Stimulated activated naive B cell treated with anti-CD40 and anti-IgM and Interleukin-4, amounts not matched to agents 10 μg/mL and 1 μg/mL and 100 μg/mL, for 72 hours (primary cell): ENCODE results near the gene STXBP2.

ENCODE experiments used
- ATAC-seq, 2 donors: fragments of 150-1000 bp; cut with Tn5 transposase; replicated peaks; 2 replicates each; pipeline ENCODE4 v1.10.0; 2021; ENCODE audit warnings: moderate library complexity in 1 of 2
- DNase-seq: peaks from one replicate; pipeline ENCODE4 v3.0.0; 2021
- H3K27ac Mint-ChIP-seq: one replicate; pipeline ENCODE4 v1.8.0; 2022; ENCODE audit warnings: mild to moderate bottlenecking, mixed read lengths
- H3K27me3 Mint-ChIP-seq, 2 donors: one replicate each; pipeline ENCODE4 v1.8.0; 2022; ENCODE audit warnings: mixed read lengths in 2 of 2
- H3K36me3 Mint-ChIP-seq, 2 donors: one replicate each; pipeline ENCODE4 v1.8.0; 2022; ENCODE audit warnings: mixed read lengths in 2 of 2, mild to moderate bottlenecking in 1 of 2
- H3K4me1 Mint-ChIP-seq, 2 donors: one replicate each; pipeline ENCODE4 v1.8.0; 2022; ENCODE audit warnings: mixed read lengths in 2 of 2, mild to moderate bottlenecking in 1 of 2
- H3K4me3 Mint-ChIP-seq, 2 donors: one replicate each; pipeline ENCODE4 v1.8.0; 2022; ENCODE audit warnings: mild to moderate bottlenecking in 2 of 2, mixed read lengths in 2 of 2, moderate library complexity in 1 of 2
- H3K9me3 Mint-ChIP-seq, 2 donors: one replicate each; pipeline ENCODE4 v1.8.0; 2022; ENCODE audit warnings: mixed read lengths in 2 of 2, mild to moderate bottlenecking in 1 of 2

STXBP2 gene

DNA sequence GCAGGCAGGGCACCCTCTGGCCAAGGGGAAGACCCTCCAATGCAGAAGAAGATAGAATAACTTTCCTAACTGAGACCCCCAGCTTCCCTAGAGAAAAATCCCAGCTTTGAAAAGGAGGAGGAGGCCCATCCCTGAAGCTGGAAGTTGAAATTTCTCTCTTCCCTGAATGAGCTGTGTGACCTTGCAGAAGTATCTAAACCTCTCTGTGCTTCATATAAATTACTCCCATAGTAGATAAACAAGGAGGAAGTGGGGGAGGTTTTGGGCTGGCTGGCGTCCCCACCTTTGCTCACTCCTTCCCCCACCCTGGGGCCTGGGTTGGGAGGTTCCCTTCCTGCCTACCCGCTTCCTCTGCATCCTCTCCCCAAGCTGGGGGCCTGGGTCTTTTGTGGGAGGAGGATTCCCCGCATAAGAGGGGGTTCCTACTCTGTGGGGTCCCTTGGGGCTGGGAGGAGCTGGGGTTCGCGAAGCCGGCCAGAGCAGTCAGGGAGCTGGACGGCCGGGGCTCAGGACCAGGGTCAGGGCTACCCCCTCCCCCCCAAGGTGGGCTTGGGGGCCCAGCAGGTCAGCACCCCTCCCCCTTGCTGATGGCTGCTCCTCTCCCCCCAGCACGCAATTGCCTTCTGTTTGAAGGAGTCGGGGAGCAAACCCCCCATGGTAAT is 29.6 kb upstream of the STXBP2 start:
- H3K4me1 Mint-ChIP-seq, result peaks cover 0 to 3% of the 10 kb centered on the region in 2 donors
- DNase-seq, result no peak
- H3K36me3 Mint-ChIP-seq, result peaks cover 0 to 3% of the 10 kb centered on the region in 2 donors
- no peak overlapping the region for H3K4me3 Mint-ChIP-seq
- H3K9me3 Mint-ChIP-seq, result peaks cover 4 to 5% of the 10 kb centered on the region in 2 donors
- ATAC-seq, result no peak
- no peak overlapping the region for H3K27ac Mint-ChIP-seq
- peaks cover 19 to 40% of the 10 kb centered on the region in 2 donors for H3K27me3 Mint-ChIP-seq

DNA sequence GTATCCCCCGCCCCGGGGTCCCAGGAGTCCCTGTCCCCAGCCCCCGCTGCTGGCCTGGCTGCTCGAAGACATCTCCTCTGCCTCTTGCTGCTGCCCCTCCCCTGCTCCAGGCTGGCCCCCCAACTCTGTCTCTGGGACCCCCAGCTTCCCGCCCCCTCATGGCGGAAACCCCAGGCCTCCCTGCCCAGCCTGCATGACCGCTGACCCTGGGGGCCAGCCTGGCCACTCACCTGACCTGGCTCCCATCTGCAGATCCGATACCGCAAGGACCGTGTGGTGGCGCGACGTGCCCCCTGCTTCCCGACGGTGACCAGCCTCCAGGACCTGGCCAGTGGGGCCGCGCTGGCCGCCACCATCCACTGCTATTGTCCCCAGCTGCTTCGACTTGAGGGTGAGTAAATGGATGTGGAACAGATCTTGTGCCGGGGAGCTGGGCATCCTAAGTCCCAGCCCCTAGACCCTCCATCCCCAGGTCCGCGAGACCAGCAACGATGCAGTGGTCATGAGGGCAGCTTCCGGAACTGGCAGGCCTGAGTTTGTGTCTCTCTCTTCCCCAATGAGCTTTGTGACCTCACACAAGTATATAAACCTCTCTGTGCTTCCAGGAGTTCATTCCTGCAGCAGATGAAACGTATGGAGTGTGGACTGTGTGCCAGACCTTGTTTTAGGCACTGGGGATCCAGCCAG is 28.9 kb upstream of the STXBP2 start:
- ATAC-seq, result no peak
- Mint-ChIP-seq H3K27me3 (peaks cover 18 to 33% of the 10 kb centered on the region in 2 donors), H3K27ac (peak overlapping the region; percentile 62), H3K4me1 (peaks cover 0 to 3% of the 10 kb centered on the region in 2 donors), H3K36me3 (peaks cover 0 to 3% of the 10 kb centered on the region in 2 donors), H3K9me3 (peaks cover 4 to 5% of the 10 kb centered on the region in 2 donors), H3K4me3 (no peak overlapping the region)
- no peak for DNase-seq

DNA sequence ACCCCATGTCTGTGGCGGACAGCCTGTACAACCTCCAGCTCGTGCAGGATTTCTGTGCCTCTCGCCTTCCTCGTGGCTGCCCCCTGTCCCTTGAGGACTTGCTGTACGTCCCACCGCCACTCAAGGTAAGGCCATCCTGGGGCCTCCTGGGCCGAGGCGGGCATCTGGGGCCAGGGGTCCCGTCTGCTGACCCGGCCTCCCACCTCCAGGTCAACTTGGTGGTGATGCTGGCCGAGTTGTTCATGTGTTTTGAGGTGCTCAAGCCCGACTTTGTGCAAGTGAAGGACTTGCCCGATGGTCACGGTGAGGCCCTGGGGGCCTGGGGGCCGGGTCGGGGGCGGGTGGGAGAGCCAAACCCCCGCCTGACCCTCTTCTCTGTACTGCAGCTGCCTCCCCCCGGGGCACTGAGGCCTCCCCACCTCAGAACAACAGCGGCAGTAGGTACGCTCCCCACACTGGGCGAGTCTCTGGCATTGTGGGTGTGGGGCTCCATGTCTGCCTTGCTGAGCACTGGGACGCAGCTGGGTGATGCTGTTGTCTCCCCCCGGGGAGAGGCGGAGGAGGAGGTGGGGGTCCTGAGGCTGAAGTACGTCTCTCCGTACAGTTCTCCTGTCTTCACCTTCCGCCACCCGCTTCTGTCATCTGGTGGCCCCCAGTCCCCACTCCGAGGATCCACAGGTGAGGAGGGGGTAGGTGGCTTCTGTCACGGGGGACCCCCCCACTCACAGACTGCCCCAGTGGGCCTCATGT is 26.2 kb upstream of the STXBP2 start:
- ATAC-seq, result no peak
- H3K4me1 Mint-ChIP-seq, result peaks cover 0 to 5% of the 10 kb centered on the region in 2 donors
- H3K4me3 Mint-ChIP-seq, result no peak overlapping the region
- H3K27ac Mint-ChIP-seq, result no peak overlapping the region
- peaks cover 2 to 7% of the 10 kb centered on the region in 2 donors for H3K27me3 Mint-ChIP-seq
- DNase-seq, result no peak
- peaks cover 0 to under 1% of the 10 kb centered on the region in 2 donors for H3K36me3 Mint-ChIP-seq
- H3K9me3 Mint-ChIP-seq, result peaks cover under 1 to 2% of the 10 kb centered on the region in 2 donors

DNA sequence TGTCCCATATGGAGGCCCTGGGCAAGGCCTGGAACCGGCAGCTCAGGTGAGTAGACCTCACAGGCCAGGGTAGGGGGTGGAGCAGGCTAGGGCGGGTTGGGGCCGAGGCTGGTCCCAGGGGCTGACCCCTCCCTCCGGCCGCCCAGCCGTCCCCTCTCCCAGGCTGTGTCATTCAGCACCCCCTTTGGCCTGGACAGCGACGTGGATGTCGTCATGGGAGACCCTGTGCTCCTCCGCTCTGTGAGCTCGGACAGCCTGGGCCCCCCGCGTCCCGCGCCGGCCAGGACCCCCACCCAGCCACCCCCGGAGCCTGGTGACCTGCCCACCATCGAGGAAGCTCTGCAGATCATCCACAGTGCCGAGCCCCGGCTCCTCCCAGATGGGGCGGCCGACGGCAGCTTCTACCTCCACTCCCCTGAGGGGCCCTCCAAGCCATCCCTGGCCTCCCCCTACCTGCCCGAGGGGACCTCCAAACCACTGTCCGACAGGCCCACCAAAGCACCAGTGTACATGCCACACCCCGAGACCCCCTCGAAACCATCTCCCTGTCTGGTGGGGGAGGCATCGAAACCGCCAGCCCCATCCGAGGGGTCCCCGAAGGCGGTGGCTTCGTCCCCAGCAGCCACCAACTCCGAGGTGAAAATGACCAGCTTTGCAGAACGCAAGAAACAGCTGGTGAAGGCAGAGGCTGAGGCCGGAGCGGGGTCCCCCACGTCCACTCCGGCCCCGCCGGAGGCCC is 25.2 kb upstream of the STXBP2 start:
- Mint-ChIP-seq H3K4me1 (peaks cover 0 to 5% of the 10 kb centered on the region in 2 donors), H3K4me3 (no peak overlapping the region), H3K27ac (no peak overlapping the region), H3K36me3 (peaks cover 4 to 5% of the 10 kb centered on the region in 2 donors), H3K9me3 (no peaks in the 10 kb centered on the region), H3K27me3 (peaks cover 0 to 5% of the 10 kb centered on the region in 2 donors)
- DNase-seq, result no peak
- no peak for ATAC-seq

DNA sequence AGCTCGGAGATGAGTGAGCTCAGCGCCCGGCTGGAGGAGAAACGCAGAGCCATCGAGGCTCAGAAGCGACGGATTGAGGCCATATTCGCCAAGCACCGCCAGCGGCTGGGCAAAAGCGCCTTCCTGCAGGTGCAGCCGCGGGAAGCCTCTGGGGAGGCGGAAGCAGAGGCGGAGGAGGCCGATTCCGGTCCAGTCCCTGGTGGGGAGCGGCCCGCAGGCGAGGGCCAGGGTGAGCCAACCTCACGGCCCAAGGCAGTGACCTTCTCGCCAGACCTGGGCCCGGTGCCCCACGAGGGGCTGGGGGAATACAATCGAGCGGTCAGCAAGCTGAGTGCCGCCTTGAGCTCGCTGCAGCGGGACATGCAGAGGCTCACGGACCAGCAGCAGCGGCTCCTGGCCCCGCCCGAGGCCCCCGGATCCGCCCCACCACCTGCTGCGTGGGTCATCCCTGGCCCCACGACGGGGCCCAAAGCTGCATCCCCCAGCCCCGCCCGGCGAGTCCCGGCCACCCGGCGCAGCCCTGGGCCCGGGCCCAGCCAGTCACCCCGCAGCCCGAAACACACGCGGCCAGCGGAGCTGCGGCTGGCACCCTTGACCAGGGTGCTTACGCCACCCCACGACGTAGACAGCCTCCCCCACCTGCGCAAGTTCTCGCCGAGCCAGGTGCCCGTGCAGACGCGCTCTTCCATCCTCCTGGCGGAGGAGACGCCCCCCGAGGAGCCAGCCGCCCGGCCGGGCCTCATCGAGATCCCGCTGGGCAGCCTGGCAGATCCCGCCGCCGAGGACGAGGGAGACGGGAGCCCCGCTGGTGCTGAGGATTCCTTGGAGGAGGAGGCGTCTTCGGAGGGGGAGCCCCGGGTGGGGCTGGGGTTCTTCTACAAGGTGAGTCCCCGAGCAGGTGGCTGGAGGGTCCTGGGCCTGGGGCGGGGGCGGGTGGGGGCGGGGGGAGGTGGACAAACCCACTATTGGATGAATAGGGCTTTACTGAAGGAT is 24.3 kb upstream of the STXBP2 start:
- no peak overlapping the region for H3K4me3 Mint-ChIP-seq
- peaks cover 0 to 5% of the 10 kb centered on the region in 2 donors for H3K4me1 Mint-ChIP-seq
- ATAC-seq (no peak), DNase-seq (no peak)
- H3K27me3 Mint-ChIP-seq, result peaks cover 0 to 5% of the 10 kb centered on the region in 2 donors
- H3K27ac Mint-ChIP-seq, result no peak overlapping the region
- H3K9me3 Mint-ChIP-seq, result no peaks in the 10 kb centered on the region
- peaks cover 12 to 13% of the 10 kb centered on the region in 2 donors for H3K36me3 Mint-ChIP-seq

DNA sequence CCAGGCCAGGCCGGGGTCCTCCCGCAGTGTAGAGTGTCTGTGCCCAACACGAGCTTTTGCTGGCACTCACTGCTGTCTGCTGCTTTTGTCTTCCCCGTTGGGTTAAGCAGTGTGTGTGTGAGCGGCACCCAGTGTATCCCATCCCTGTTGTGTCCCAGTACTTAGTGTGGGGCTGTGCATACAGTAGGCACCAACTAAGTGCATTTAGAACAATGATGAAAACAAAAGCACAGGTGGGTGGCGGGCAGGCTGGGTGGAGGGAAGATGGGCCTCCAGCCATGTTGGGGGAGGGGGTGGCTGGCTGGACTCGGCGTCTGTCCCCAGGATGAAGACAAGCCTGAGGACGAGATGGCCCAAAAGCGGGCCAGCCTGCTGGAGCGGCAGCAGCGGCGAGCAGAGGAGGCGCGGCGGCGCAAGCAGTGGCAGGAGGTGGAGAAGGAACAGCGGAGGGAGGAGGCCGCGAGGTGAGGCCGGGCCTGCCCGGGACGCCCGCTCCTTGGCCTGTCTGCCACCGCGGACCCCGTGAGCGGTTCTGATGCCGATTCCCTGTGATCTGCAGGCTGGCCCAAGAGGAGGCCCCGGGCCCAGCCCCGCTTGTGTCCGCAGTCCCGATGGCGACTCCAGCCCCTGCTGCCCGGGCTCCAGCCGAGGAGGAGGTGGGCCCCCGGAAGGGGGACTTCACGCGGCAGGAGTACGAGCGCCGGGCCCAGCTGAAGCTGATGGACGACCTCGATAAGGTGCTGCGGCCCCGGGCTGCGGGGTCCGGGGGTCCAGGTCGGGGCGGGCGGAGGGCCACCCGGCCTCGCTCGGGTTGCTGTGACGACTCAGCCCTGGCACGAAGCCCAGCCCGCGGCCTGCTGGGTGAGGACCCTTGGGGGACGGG is 21.8 kb upstream of the STXBP2 start:
- Mint-ChIP-seq H3K4me3 (no peak overlapping the region), H3K27me3 (no peaks in the 10 kb centered on the region), H3K9me3 (no peaks in the 10 kb centered on the region), H3K36me3 (peaks cover 31 to 33% of the 10 kb centered on the region in 2 donors), H3K27ac (no peak overlapping the region), H3K4me1 (peaks cover 3 to 5% of the 10 kb centered on the region in 2 donors)
- DNase-seq (no peak), ATAC-seq (no peak)

DNA sequence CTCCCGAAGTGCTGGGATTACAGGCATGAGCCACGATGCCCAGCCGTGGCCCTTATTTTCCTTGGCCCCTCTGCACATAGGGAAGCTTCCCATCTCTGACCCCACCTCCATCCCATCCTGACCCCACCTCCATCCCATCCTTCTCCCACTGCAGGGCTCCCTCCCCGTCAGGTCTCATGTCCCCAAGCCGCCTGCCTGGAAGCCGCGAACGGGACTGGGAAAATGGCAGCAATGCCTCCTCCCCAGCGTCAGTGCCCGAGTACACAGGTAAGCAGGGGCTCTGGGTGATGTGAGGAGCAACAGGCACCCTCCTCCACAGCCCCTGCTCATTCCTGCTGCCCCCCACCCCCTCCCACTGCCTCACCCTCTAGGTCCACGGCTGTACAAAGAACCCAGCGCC is 19.7 kb upstream of the STXBP2 start:
- H3K36me3 Mint-ChIP-seq, result peaks cover 38 to 46% of the 10 kb centered on the region in 2 donors
- DNase-seq (no peak), ATAC-seq (no peak)
- H3K9me3 Mint-ChIP-seq, result no peaks in the 10 kb centered on the region
- no peaks in the 10 kb centered on the region for H3K27me3 Mint-ChIP-seq
- H3K4me1 Mint-ChIP-seq, result peaks cover 3 to 5% of the 10 kb centered on the region in 2 donors
- H3K4me3 Mint-ChIP-seq, result no peak overlapping the region
- H3K27ac Mint-ChIP-seq, result no peak overlapping the region

DNA sequence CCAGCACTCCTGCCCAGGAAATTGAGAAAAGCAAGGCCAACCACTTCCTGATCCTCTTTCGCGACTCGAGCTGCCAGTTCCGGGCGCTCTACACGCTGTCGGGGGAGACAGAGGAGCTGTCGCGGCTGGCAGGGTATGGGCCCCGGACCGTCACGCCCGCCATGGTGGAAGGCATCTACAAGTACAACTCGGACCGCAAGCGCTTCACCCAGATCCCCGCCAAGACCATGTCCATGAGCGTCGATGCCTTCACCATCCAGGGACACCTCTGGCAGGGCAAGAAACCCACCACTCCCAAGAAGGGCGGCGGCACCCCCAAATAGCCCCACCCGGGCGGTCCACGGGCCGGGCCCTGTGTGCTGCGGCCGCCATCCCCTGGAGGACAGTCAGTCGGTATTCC is 19.2 kb upstream of the STXBP2 start:
- H3K4me1 Mint-ChIP-seq, result peaks cover 3 to 5% of the 10 kb centered on the region in 2 donors
- H3K4me3 Mint-ChIP-seq, result no peak overlapping the region
- no peak for DNase-seq
- H3K9me3 Mint-ChIP-seq, result no peaks in the 10 kb centered on the region
- no peak for ATAC-seq
- peaks cover 39 to 50% of the 10 kb centered on the region in 2 donors for H3K36me3 Mint-ChIP-seq
- no peak overlapping the region for H3K27ac Mint-ChIP-seq
- no peaks in the 10 kb centered on the region for H3K27me3 Mint-ChIP-seq

DNA sequence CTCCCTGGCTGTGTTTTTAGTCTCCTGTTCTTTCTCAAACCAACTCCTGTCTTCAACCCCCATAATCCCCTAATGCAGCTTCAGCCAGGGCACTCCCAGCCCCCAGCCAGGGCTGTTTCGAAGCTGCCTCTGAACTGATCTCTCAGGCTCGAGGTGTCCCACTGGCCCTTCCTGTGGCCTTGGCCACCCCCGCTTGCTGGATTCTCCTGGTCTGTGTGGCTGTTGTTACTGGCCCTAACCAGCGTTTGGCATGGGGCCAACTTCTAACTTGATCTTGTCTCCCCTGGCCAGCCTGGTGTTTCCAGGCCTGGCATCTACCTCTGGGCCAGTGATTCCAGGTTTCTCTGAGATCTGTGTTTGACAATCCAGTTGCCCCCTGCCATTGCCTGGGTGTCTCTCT is 18.6 kb upstream of the STXBP2 start:
- Mint-ChIP-seq H3K9me3 (no peaks in the 10 kb centered on the region), H3K27ac (peak overlapping the region; percentile 70), H3K27me3 (no peaks in the 10 kb centered on the region), H3K36me3 (peaks cover 45 to 56% of the 10 kb centered on the region in 2 donors), H3K4me3 (no peak overlapping the region), H3K4me1 (peaks cover 3 to 9% of the 10 kb centered on the region in 2 donors)
- ATAC-seq, result no peak
- no peak for DNase-seq

DNA sequence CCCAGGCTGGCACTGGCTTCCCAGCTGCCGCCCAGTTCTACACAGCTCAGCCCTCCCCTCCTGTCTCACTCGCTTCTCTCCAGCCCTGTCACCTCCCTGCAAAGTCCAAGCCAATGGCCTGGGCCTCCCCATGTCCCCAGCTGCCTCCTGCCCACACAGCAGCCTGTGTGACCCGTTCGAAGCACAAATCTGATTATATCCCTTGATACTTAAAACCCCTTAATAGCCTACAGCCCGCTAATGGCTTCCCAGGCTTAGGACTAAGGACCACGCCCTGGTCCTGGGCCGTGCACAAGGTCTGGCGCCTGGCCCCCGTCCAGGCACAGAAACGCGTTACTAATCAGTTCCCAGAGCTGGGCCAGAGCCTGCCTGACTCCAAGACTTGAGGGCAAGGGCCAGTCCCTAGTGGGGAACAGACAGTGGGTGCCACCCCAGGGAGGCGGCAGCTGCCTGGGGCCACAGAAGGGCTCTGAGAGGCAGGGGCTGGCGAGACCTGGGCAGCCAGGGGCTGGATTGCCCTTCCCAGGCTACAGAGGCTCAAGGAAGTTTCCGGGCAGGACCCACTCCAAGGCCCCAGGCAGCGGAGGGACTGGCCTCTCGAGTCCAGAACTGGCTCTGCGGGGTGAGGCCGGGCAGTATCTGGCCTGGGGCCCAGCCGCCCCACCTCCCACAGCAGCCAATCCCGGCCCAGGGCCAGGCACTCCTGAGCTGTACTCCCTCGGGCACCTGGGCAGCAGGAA is 18.0 kb upstream of the STXBP2 start:
- H3K4me1 Mint-ChIP-seq, result peaks cover 3 to 10% of the 10 kb centered on the region in 2 donors
- H3K4me3 Mint-ChIP-seq, result no peak overlapping the region
- no peak for ATAC-seq
- no peak for DNase-seq
- no peaks in the 10 kb centered on the region for H3K9me3 Mint-ChIP-seq
- peaks cover 46 to 56% of the 10 kb centered on the region in 2 donors for H3K36me3 Mint-ChIP-seq
- no peaks in the 10 kb centered on the region for H3K27me3 Mint-ChIP-seq
- H3K27ac Mint-ChIP-seq, result peak overlapping the region; percentile 70

DNA sequence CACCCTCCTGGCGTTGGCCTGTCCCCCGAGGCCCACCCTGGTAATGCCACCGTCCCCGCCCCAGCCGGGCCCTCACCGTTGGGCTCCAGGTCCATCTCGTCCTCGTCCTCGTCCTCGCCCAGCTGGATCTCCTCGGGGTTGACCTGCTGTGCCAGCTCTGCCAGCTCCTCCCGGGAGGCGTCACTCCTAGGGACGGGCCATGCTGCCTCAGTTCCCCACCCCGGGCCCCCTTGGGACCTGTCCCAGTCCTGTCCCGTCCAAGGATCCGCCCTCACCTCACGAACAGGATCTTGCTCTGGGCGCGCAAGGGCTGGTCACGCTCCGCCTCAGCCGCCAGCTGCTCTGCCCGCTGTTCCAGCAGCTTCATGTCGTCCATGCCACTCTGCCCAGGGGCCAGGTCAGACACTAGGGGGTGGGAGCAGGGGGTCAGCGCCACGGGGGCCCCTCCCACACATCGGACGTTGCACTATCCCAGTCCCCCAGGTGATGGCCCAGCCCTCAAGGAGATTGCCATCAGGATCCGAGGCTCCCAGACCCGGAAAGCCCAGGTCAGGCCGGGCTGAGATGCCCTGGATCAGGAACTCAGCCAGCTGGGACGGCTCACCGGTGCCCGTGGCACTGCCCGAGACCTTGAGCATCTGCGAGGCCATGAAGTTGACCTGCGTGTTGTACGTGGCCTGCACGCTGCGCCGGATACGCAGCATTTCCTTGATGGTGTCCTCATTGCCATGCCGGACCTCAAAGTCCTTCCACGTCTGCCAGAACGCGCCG is 17.1 kb upstream of the STXBP2 start:
- Mint-ChIP-seq H3K4me1 (peaks cover 5 to 10% of the 10 kb centered on the region in 2 donors), H3K27me3 (no peaks in the 10 kb centered on the region), H3K27ac (peak overlapping the region; percentile 47), H3K9me3 (no peaks in the 10 kb centered on the region), H3K36me3 (peaks cover 52 to 61% of the 10 kb centered on the region in 2 donors), H3K4me3 (no peak overlapping the region)
- no peak for ATAC-seq
- no peak for DNase-seq
